K562 (cell line): Measurements from ENCODE around the gene CABP4. TPM values are rescaled to one million over a fixed set of nuclear protein-coding genes. Genes with fewer than 3 reads are reported as not detected.

Experiments
- BMI1 ChIP-seq: fragments of 150-350 bp; IDR thresholded peaks from 2 replicates; pipeline ENCODE4 v1.6.1; 2014; ENCODE audit warnings: low read length
- CSDE1 ChIP-seq, 2 experiments: fragments of 450-650 bp; IDR thresholded peaks; 2 replicates each; pipeline ENCODE4 v1.6.1; 2016; ENCODE audit warnings: mild to moderate bottlenecking in 1 of 2
- HNRNPK ChIP-seq: fragments of 200-400 bp; formaldehyde crosslinking; IDR thresholded peaks from one replicate; pipeline ENCODE4 v1.6.1; 2018; ENCODE audit warnings: mild to moderate bottlenecking, low read depth, low read length; ENCODE audit not compliant: poor library complexity, severe bottlenecking
- MYBL2 ChIP-seq, 2 experiments: fragments of 450-650 bp in 1 of 2; sonication (generic) in 1 of 2; formaldehyde crosslinking in 1 of 2; IDR thresholded peaks; 2 replicates each; pipeline versions ENCODE4 v1.6.1 to v1.8.1; 2017 to 2022; ENCODE audit warnings: borderline replicate concordance in 1 of 2, inconsistent platforms in 1 of 2, low read depth in 1 of 2, mild to moderate bottlenecking in 1 of 2, missing genetic modification reagents in 1 of 2, moderate library complexity in 1 of 2
- NR2F6 ChIP-seq: fragments of 450-650 bp; formaldehyde crosslinking; IDR thresholded peaks from 2 replicates; pipeline ENCODE4 v1.4.0; 2020; ENCODE audit warnings: mild to moderate bottlenecking
- PCBP2 ChIP-seq: fragments of 200-400 bp; formaldehyde crosslinking; IDR thresholded peaks from 2 replicates; pipeline ENCODE4 v1.6.1; 2018; ENCODE audit warnings: low read length, low read depth, mild to moderate bottlenecking, moderate library complexity; ENCODE audit not compliant: poor library complexity, severe bottlenecking
- TOE1 ChIP-seq, 2 experiments: fragments of 450-650 bp in 1 of 2; sonication (generic) in 1 of 2; formaldehyde crosslinking in 1 of 2; IDR thresholded peaks; 2 replicates each; pipeline versions ENCODE4 v1.7.1 to v1.8.0; 2016 to 2022; ENCODE audit warnings: borderline replicate concordance in 2 of 2, mild to moderate bottlenecking in 2 of 2, antibody characterized with exemption in 1 of 2, inconsistent platforms in 1 of 2, low read depth in 1 of 2, missing genetic modification reagents in 1 of 2, moderate library complexity in 1 of 2
- ZBTB7A ChIP-seq: IDR thresholded peaks from 2 replicates; pipeline ENCODE4 v1.6.1; 2011; ENCODE audit warnings: low read depth, mild to moderate bottlenecking, low read length, moderate library complexity, borderline replicate concordance; ENCODE audit not compliant: control insufficient read depth
- ZNF263 ChIP-seq: sonication (generic); formaldehyde crosslinking; IDR thresholded peaks from 2 replicates; pipeline ENCODE4 v1.8.0; 2022; ENCODE audit warnings: mild to moderate bottlenecking, missing genetic modification reagents, borderline replicate concordance
- ZNF431 ChIP-seq: sonication (generic); formaldehyde crosslinking; IDR thresholded peaks from 2 replicates; pipeline ENCODE4 v1.8.0; 2022; ENCODE audit warnings: mild to moderate bottlenecking, missing genetic modification reagents
- ZNF766 ChIP-seq: fragments of 200-800 bp; sonication (Bioruptor generic); conservative IDR thresholded peaks from 2 replicates; pipeline ENCODE4 v1.6.1; 2016; ENCODE audit warnings: missing genetic modification characterization, missing compliant biosample characterization
- ZNF780A ChIP-seq: fragments of 250-450 bp; sonication (Bioruptor Pico); IDR thresholded peaks from 2 replicates; pipeline ENCODE4 v1.5.0; 2021; ENCODE audit warnings: mild to moderate bottlenecking
- polyA plus RNA-seq, 8 experiments: library from polyadenylated mRNA; depleted of rRNA in 4 of 8; stranded (reverse) in 5 of 8; unstranded in 3 of 8; fragments of >200 nt; fragmentation: Nextera tagmentation in 2 of 8; fragmentation: Illumina TruSeq in 1 of 8; extraction: Ambion mirVana in 2 of 8; extraction: Trizol in 1 of 8; gene quantifications; 2 replicates each; pipeline versions ENCODE4 v1.2.1 to v1.2.3, GENCODE V29; 2011 to 2014; ENCODE audit warnings: inconsistent platforms in 1 of 8, missing spikeins in 1 of 8
- total RNA-seq, 7 experiments: library from RNA; depleted of rRNA in 6 of 7; stranded (reverse); fragments of >200 nt in 6 of 7; fragmentation: Illumina TruSeq in 2 of 7; extraction: Trizol in 2 of 7; gene quantifications; 2 replicates each; pipeline versions ENCODE4 v1.2.1 to v1.2.3, GENCODE V29; 2011 to 2021; ENCODE audit warnings: low replicate concordance in 1 of 7
- TF ChIP-seq, protein P1 (sequence below): fragments of 450-650 bp; formaldehyde crosslinking; IDR thresholded peaks from 2 replicates; pipeline ENCODE4 v1.4.0; 2020; ENCODE audit warnings: mild to moderate bottlenecking, moderate library complexity
- TF ChIP-seq, protein P2 (sequence below): sonication (generic); formaldehyde crosslinking; IDR thresholded peaks from 2 replicates; pipeline ENCODE4 v1.9.0; 2022; ENCODE audit warnings: mild to moderate bottlenecking, missing genetic modification reagents
- TF ChIP-seq, protein P3 (sequence below): fragments of 250-450 bp; sonication (Bioruptor Pico); IDR thresholded peaks from 2 replicates; pipeline ENCODE4 v1.8.0; 2022; ENCODE audit warnings: moderate library complexity, mild to moderate bottlenecking, inconsistent platforms
- TF ChIP-seq, protein P4 (sequence below): fragments of 150-350 bp; IDR thresholded peaks from 2 replicates; pipeline ENCODE4 v1.6.1; 2014; ENCODE audit warnings: low read depth, mild to moderate bottlenecking, low read length, borderline replicate concordance
- TF ChIP-seq, protein P5 (sequence below): IDR thresholded peaks from 2 replicates; pipeline ENCODE4 v1.6.1; 2016; ENCODE audit warnings: missing genetic modification characterization, missing compliant biosample characterization

CABP4 gene
- total and polyA plus RNA-seq, 9 of the 15 experiments (the other 6 are each of a cell fraction or from before 2014, with no cell fraction given), result 0.11 TPM; not detected in 8

DNA sequence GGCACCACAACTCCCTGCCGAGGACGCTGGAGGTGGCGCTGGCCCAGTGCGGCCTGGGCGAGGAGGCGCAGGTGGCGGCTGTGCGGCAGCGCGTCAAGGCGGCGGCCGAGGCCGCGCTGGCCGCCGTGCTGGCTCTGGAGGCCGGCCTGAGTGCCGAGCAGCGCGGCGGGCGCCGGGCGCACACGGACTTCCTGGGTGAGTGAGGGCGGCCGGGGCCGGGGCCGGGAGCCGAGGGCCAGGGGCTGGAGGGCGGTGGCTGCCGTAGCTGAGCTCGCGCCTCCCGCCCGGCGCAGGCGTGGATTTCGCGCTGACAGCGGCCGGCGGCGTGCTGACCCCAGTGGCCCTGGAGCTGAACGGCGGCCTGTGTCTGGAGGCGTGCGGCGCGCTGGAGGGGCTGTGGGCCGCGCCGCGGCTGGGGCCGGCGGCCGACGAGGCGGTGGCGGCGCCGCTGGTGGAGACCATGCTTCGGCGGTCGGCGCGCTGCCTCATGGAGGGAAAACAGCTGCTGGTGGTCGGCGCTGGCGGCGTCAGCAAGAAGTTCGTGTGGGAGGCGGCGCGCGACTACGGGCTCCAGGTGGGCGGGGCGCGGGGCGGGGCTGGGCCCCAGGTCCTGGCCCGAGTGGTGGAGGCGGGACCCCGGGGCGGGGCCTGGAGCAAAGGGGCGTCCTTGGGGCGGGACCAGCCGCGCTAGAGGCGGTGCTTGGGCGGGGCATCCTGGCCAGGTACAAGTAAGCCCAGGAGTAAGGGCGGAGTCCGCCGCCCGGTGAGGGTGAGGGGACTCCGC lies 34.3 kb upstream of the CABP4 start (continued):
- TF ChIP-seq, protein P1, sequence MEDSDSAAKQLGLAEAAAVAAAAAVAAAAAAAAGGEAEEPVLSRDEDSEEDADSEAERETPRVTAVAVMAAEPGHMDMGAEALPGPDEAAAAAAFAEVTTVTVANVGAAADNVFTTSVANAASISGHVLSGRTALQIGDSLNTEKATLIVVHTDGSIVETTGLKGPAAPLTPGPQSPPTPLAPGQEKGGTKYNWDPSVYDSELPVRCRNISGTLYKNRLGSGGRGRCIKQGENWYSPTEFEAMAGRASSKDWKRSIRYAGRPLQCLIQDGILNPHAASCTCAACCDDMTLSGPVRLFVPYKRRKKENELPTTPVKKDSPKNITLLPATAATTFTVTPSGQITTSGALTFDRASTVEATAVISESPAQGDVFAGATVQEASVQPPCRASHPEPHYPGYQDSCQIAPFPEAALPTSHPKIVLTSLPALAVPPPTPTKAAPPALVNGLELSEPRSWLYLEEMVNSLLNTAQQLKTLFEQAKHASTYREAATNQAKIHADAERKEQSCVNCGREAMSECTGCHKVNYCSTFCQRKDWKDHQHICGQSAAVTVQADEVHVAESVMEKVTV (CRISPR knock-in tag), result no peak
- TF ChIP-seq, protein P2, sequence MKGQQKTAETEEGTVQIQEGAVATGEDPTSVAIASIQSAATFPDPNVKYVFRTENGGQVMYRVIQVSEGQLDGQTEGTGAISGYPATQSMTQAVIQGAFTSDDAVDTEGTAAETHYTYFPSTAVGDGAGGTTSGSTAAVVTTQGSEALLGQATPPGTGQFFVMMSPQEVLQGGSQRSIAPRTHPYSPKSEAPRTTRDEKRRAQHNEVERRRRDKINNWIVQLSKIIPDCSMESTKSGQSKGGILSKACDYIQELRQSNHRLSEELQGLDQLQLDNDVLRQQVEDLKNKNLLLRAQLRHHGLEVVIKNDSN (CRISPR knock-in tag), result no peak
- TF ChIP-seq NR2F6 (no peak), ZNF780A (CRISPR knock-in tag) (no peak), HNRNPK (peak; percentile 56), MYBL2 (IDR thresholded peaks at IDR 0.05; ENCODE audit: low read depth) (no peak), MYBL2 (CRISPR knock-in tag; IDR thresholded peaks at IDR 0.05; ENCODE audit: borderline replicate concordance) (no peak), TOE1 (IDR thresholded peaks at IDR 0.05; ENCODE audit: borderline replicate concordance) (no peak), TOE1 (CRISPR knock-in tag; IDR thresholded peaks at IDR 0.05; ENCODE audit: borderline replicate concordance, low read depth) (no peak), PCBP2 (no peak), ZNF431 (CRISPR knock-in tag) (no peak), ZNF766 (no peak), BMI1 (no peak), ZBTB7A (peak; percentile 46; the same call in 1 of the 2 replicates), CSDE1 (IDR thresholded peaks at IDR 0.05) (no peak), ZNF263 (no peak)
- TF ChIP-seq, protein P3, sequence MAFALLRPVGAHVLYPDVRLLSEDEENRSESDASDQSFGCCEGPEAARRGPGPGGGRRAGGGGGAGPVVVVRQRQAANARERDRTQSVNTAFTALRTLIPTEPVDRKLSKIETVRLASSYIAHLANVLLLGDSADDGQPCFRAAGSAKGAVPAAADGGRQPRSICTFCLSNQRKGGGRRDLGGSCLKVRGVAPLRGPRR (CRISPR knock-in tag), result no peak
- TF ChIP-seq, protein P4, sequence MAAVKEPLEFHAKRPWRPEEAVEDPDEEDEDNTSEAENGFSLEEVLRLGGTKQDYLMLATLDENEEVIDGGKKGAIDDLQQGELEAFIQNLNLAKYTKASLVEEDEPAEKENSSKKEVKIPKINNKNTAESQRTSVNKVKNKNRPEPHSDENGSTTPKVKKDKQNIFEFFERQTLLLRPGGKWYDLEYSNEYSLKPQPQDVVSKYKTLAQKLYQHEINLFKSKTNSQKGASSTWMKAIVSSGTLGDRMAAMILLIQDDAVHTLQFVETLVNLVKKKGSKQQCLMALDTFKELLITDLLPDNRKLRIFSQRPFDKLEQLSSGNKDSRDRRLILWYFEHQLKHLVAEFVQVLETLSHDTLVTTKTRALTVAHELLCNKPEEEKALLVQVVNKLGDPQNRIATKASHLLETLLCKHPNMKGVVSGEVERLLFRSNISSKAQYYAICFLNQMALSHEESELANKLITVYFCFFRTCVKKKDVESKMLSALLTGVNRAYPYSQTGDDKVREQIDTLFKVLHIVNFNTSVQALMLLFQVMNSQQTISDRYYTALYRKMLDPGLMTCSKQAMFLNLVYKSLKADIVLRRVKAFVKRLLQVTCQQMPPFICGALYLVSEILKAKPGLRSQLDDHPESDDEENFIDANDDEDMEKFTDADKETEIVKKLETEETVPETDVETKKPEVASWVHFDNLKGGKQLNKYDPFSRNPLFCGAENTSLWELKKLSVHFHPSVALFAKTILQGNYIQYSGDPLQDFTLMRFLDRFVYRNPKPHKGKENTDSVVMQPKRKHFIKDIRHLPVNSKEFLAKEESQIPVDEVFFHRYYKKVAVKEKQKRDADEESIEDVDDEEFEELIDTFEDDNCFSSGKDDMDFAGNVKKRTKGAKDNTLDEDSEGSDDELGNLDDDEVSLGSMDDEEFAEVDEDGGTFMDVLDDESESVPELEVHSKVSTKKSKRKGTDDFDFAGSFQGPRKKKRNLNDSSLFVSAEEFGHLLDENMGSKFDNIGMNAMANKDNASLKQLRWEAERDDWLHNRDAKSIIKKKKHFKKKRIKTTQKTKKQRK, result no peak
- TF ChIP-seq, protein P5, sequence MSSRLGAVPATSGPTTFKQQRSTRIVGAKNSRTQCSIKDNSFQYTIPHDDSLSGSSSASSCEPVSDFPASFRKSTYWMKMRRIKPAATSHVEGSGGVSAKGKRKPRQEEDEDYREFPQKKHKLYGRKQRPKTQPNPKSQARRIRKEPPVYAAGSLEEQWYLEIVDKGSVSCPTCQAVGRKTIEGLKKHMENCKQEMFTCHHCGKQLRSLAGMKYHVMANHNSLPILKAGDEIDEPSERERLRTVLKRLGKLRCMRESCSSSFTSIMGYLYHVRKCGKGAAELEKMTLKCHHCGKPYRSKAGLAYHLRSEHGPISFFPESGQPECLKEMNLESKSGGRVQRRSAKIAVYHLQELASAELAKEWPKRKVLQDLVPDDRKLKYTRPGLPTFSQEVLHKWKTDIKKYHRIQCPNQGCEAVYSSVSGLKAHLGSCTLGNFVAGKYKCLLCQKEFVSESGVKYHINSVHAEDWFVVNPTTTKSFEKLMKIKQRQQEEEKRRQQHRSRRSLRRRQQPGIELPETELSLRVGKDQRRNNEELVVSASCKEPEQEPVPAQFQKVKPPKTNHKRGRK, result no peak
